Measurements from ENCODE around the gene ZNF423. TPM values are rescaled to one million over a fixed set of nuclear protein-coding genes. Genes with fewer than 3 reads are reported as not detected.

ZNF423 gene
- total and polyA plus RNA-seq, 2 experiments from 2014 or later: 14.9 to 41.8 TPM

DNA sequence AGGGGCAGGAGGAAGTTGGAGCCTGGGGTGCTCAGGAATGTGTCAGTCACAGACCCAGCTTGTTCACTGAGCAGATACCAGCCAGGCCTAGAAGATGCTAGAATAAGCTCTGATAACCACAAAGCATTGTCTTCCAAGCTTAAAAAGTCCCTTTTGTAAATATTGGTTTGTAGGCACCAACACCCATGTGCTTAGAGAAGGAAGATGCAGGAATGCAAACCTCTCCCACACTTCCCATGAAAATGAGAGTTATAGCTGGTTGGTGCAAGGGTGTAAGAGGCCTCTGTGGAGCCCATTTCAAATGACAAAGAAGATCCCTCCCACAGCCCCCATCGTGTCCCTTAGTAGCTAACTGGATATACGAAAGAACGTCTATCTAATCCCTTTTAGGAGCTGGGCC, 272.0 kb downstream of the ZNF423 start:
- no peaks in the 10 kb centered on the region for H3K36me3 Mint-ChIP-seq (ENCODE audit: low read depth)
- H3K79me2 ChIP-seq (replicated peaks; ENCODE audit: insufficient read depth): no peaks in the 10 kb centered on the region
- H3K4me2 ChIP-seq: no peak overlapping the region
- ATAC-seq: no peak; the same call in 2 of the 3 replicates
- H3K4me1 Mint-ChIP-seq: peaks cover 43% of the 10 kb centered on the region
- no peaks in the 10 kb centered on the region for H3K36me3 ChIP-seq (ENCODE audit: insufficient read depth)
- DNase-seq (ENCODE audit: low spot score): no peak
- H3K27me3 Mint-ChIP-seq (ENCODE audit: insufficient read depth, low read depth, poor library complexity): peaks cover 4% of the 10 kb centered on the region
- H2AFZ ChIP-seq: no peak overlapping the region
- no peak overlapping the region for H3K4me3 Mint-ChIP-seq
- H3K27ac Mint-ChIP-seq: no peak overlapping the region
- H3K27ac ChIP-seq (ENCODE audit: low read depth): no peak overlapping the region
- H3K4me3 ChIP-seq: no peak overlapping the region
- peaks cover 8% of the 10 kb centered on the region for H3K4me1 ChIP-seq (ENCODE audit: insufficient read depth)
- peaks cover 3% of the 10 kb centered on the region; the same call in 2 of the 3 replicates for H3K9me3 Mint-ChIP-seq
- no peaks in the 10 kb centered on the region; the same call in 1 of the 2 replicates for H3K9me2 ChIP-seq (ENCODE audit: insufficient read depth)
- TF ChIP-seq NANOG (IDR thresholded peaks at IDR 0.05; ENCODE audit: borderline replicate concordance) (no peak), EZH2 (IDR thresholded peaks at IDR 0.05; ENCODE audit: low read depth, unreplicated experiment) (no peak), POLR2AphosphoS5 (IDR thresholded peaks at IDR 0.05; ENCODE audit: low read depth) (no peak), JUNB (IDR thresholded peaks at IDR 0.05; ENCODE audit: unreplicated experiment) (no peak), STAT1 (IDR thresholded peaks at IDR 0.05; ENCODE audit: unreplicated experiment) (no peak), EZH2phosphoT487 (IDR thresholded peaks at IDR 0.05; ENCODE audit: unreplicated experiment) (no peak), CREB1 (CRISPR knock-in tag; IDR thresholded peaks at IDR 0.05; ENCODE audit: low read depth) (no peak), ZNF331 (CRISPR knock-in tag; IDR thresholded peaks at IDR 0.05; ENCODE audit: low read depth) (no peak), ZNF114 (CRISPR knock-in tag; IDR thresholded peaks at IDR 0.05) (no peak)
- TF ChIP-seq, protein P1, sequence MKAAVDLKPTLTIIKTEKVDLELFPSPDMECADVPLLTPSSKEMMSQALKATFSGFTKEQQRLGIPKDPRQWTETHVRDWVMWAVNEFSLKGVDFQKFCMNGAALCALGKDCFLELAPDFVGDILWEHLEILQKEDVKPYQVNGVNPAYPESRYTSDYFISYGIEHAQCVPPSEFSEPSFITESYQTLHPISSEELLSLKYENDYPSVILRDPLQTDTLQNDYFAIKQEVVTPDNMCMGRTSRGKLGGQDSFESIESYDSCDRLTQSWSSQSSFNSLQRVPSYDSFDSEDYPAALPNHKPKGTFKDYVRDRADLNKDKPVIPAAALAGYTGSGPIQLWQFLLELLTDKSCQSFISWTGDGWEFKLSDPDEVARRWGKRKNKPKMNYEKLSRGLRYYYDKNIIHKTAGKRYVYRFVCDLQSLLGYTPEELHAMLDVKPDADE (IDR thresholded peaks at IDR 0.05): no peak
- TF ChIP-seq, protein P2, sequence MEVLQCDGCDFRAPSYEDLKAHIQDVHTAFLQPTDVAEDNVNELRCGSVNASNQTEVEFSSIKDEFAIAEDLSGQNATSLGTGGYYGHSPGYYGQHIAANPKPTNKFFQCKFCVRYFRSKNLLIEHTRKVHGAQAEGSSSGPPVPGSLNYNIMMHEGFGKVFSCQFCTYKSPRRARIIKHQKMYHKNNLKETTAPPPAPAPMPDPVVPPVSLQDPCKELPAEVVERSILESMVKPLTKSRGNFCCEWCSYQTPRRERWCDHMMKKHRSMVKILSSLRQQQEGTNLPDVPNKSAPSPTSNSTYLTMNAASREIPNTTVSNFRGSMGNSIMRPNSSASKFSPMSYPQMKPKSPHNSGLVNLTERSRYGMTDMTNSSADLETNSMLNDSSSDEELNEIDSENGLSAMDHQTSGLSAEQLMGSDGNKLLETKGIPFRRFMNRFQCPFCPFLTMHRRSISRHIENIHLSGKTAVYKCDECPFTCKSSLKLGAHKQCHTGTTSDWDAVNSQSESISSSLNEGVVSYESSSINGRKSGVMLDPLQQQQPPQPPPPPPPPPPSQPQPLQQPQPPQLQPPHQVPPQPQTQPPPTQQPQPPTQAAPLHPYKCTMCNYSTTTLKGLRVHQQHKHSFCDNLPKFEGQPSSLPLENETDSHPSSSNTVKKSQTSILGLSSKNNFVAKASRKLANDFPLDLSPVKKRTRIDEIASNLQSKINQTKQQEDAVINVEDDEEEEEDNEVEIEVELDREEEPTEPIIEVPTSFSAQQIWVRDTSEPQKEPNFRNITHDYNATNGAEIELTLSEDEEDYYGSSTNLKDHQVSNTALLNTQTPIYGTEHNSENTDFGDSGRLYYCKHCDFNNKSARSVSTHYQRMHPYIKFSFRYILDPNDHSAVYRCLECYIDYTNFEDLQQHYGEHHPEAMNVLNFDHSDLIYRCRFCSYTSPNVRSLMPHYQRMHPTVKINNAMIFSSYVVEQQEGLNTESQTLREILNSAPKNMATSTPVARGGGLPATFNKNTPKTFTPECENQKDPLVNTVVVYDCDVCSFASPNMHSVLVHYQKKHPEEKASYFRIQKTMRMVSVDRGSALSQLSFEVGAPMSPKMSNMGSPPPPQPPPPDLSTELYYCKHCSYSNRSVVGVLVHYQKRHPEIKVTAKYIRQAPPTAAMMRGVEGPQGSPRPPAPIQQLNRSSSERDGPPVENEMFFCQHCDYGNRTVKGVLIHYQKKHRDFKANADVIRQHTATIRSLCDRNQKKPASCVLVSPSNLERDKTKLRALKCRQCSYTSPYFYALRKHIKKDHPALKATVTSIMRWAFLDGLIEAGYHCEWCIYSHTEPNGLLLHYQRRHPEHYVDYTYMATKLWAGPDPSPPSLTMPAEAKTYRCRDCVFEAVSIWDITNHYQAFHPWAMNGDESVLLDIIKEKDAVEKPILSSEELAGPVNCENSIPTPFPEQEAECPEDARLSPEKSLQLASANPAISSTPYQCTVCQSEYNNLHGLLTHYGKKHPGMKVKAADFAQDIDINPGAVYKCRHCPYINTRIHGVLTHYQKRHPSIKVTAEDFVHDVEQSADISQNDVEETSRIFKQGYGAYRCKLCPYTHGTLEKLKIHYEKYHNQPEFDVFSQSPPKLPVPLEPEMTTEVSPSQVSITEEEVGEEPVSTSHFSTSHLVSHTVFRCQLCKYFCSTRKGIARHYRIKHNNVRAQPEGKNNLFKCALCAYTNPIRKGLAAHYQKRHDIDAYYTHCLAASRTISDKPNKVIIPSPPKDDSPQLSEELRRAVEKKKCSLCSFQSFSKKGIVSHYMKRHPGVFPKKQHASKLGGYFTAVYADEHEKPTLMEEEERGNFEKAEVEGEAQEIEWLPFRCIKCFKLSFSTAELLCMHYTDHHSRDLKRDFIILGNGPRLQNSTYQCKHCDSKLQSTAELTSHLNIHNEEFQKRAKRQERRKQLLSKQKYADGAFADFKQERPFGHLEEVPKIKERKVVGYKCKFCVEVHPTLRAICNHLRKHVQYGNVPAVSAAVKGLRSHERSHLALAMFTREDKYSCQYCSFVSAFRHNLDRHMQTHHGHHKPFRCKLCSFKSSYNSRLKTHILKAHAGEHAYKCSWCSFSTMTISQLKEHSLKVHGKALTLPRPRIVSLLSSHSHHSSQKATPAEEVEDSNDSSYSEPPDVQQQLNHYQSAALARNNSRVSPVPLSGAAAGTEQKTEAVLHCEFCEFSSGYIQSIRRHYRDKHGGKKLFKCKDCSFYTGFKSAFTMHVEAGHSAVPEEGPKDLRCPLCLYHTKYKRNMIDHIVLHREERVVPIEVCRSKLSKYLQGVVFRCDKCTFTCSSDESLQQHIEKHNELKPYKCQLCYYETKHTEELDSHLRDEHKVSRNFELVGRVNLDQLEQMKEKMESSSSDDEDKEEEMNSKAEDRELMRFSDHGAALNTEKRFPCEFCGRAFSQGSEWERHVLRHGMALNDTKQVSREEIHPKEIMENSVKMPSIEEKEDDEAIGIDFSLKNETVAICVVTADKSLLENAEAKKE (CRISPR knock-in tag; IDR thresholded peaks at IDR 0.05): no peak
- TF ChIP-seq, protein P3, sequence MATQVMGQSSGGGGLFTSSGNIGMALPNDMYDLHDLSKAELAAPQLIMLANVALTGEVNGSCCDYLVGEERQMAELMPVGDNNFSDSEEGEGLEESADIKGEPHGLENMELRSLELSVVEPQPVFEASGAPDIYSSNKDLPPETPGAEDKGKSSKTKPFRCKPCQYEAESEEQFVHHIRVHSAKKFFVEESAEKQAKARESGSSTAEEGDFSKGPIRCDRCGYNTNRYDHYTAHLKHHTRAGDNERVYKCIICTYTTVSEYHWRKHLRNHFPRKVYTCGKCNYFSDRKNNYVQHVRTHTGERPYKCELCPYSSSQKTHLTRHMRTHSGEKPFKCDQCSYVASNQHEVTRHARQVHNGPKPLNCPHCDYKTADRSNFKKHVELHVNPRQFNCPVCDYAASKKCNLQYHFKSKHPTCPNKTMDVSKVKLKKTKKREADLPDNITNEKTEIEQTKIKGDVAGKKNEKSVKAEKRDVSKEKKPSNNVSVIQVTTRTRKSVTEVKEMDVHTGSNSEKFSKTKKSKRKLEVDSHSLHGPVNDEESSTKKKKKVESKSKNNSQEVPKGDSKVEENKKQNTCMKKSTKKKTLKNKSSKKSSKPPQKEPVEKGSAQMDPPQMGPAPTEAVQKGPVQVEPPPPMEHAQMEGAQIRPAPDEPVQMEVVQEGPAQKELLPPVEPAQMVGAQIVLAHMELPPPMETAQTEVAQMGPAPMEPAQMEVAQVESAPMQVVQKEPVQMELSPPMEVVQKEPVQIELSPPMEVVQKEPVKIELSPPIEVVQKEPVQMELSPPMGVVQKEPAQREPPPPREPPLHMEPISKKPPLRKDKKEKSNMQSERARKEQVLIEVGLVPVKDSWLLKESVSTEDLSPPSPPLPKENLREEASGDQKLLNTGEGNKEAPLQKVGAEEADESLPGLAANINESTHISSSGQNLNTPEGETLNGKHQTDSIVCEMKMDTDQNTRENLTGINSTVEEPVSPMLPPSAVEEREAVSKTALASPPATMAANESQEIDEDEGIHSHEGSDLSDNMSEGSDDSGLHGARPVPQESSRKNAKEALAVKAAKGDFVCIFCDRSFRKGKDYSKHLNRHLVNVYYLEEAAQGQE (IDR thresholded peaks at IDR 0.05; ENCODE audit: unreplicated experiment): no peak
- TF ChIP-seq, protein P4, sequence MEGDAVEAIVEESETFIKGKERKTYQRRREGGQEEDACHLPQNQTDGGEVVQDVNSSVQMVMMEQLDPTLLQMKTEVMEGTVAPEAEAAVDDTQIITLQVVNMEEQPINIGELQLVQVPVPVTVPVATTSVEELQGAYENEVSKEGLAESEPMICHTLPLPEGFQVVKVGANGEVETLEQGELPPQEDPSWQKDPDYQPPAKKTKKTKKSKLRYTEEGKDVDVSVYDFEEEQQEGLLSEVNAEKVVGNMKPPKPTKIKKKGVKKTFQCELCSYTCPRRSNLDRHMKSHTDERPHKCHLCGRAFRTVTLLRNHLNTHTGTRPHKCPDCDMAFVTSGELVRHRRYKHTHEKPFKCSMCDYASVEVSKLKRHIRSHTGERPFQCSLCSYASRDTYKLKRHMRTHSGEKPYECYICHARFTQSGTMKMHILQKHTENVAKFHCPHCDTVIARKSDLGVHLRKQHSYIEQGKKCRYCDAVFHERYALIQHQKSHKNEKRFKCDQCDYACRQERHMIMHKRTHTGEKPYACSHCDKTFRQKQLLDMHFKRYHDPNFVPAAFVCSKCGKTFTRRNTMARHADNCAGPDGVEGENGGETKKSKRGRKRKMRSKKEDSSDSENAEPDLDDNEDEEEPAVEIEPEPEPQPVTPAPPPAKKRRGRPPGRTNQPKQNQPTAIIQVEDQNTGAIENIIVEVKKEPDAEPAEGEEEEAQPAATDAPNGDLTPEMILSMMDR (conservative IDR thresholded peaks at IDR 0.05; ENCODE audit: low read depth in 2 of 2): no peak
- H4K20me1 ChIP-seq (replicated peaks; ENCODE audit: insufficient read depth): no peaks in the 10 kb centered on the region
- H3F3A ChIP-seq (replicated peaks; ENCODE audit: low read depth): no peaks in the 10 kb centered on the region
- H3K27me3 ChIP-seq (ENCODE audit: insufficient read depth): no peaks in the 10 kb centered on the region
